NCI-H2196 treated with DMSO at 0.1 percent for 48 hours (cell line): ENCODE data around the gene ESRRG.

ENCODE experiments used
- DNase-seq: peaks from one replicate; lab custom pipeline; 2025; ENCODE audit not compliant: unreplicated experiment; lab: John Stamatoyannopoulos, UW

ESRRG gene

DNA sequence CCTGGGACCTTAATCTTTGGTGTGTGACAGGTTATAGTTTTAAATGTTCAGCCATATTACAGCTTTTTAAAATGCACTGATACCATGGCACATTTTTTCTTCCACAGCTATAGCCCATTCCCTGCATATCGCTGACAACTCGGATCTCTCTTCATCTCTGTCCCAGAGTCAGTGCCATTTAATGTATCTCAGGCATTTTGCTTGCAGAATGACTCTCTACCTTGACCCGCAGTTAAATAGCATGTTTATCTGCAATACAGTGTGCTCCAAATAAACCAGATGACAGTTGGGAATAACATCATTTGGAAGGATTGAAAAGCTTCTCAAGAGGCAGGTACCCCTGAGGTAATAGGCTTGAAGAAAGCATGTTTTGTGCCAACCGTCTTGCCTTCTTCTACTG is 200.2 kb downstream of the ESRRG start:
- DNase-seq: no peak

DNA sequence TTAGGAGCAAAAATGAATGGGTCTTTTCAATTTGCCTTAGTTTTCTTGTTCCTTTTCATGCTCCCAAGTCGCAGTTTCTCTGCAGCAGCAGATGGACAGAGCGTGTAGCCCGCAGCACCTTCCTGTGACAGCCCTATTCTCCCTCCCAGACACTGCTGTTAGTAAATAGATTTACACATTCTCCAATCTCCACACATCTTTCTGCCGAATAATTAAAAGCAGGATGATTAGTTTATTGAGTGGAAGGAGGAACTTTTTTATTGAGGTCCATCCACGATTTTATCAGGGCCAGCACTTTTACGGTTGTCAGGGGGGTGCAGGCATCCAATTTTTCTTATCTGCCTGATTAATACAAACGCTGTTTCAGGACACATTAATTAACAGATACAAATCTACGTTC is 201.8 kb downstream of the ESRRG start:
- DNase-seq: no peak

DNA sequence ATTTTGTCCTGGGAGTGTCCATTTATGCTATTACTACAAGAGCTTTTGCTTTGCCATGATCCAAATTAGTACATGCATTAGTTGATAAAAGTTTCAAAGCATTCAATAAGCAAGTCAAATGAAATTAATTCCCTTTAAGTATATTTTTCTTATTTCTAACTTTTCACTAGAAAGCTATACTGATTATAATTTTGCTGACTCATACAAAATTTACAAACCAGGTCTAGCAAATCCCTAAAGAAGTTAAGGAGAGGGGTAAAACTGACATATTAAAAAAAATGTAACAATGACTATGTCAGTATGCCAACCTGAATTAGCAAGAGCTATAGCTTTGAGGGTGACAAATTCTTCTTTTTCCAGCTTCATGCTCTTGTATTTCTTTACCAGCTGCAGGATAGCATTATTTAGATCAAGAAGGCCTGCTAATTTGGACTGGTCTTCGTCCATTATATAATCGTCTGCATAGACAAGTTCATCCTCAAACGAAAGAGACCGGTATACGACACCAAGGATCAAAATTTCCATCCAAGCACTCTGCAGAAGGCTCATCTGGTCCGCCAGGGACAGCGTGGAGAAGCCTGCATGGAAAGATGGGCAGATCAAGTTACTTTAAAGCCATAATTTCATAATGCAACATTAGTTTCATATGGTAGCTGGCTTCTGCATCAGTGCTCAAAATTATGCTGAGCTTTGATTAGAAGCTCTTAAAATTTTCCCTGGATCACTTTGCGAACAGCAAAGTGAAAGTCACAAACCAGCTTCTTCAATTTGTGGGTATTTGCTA is 204.2 kb downstream of the ESRRG start:
- no peak for DNase-seq

DNA sequence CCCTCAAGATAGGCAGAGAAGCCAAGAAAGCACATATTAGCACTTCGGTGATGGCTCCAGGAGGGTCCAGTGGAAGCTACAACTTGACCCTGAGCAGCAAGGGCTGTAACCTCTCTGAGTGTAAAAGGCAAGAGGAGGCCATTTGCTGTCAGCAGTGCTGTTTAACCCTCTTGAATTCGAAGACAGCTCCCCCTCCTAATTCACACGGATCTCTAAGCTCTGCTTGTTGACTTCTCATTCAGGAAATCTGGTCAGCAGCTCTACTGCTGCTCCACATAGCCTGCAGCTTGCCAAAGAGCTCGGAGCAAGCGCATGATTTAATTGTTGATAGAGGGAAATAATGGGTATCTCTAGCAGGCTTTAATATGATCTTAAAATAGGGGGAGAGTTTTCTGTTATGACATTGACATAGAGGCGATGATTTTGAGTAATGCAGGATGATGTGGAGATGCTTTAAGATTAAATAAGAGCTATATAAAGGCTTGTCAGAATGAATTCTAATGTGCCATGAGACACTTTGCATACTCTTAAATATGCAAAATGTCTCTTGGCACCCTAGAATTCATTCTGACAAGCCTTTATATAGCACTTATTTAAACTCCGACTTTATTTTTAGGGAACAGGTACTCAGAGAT is 220.6 kb downstream of the ESRRG start:
- no peak for DNase-seq

DNA sequence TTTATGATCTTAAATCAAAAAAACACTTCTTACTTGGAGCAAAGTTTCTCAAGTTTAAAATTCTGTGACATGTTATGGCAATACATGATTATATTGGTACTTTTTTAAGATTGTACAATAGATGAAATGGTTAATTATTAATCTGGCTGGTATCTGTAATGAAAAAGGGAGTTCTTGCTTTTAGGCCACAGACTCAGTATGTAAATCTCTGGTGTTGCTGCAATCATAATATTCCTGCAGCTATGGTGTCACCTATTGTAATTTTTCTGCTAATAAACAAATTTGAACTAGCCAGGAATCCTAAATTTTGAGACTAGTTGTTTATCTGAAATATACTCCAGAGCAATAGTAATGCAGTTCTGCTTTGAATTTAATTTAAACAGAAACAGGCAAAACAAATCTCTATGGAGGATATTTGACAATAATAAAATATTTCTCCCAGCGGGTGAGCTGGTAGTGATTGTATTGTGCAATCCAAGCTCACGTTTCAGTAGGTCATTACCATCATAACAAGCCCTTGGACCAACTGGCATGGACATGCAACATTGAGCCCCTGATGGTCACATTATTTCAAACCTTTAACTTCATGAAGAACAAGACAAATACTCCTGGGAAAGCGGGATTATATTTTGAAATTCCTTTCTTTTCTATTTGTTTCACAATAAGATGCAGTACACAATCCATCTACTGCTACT is 222.8 kb downstream of the ESRRG start:
- no peak for DNase-seq

DNA sequence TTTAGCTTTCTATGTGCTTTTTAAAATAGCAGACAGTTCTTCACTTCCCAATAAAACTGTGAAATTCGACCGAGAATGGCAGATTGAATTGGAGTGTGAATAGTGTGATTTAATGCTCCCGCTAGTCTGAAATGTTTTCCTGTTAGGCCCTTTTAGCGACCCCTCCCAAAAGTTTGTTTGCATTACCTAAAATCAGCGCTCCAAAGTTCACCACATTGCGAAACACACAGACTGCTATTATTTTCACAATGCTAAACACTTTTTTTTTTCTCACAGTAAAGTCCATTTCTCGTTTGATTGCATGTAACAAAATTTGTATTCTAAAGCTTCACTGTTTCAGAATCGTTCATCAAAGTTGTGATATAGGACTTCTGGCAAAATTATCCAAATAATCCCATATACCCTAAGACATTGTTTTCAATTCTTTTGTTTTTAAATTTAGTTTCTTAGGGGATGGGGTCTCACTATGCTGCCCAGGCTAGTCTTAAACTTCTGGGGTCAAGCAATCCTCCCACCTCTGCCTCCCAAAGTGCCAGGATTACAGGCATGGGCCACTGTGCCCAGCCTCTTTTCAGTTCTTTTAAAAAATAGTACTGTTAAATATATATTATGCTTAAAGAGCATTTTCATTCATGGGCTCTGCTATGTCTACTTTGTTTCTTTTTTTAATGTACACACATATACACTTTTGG is 223.5 kb downstream of the ESRRG start:
- DNase-seq: no peak

DNA sequence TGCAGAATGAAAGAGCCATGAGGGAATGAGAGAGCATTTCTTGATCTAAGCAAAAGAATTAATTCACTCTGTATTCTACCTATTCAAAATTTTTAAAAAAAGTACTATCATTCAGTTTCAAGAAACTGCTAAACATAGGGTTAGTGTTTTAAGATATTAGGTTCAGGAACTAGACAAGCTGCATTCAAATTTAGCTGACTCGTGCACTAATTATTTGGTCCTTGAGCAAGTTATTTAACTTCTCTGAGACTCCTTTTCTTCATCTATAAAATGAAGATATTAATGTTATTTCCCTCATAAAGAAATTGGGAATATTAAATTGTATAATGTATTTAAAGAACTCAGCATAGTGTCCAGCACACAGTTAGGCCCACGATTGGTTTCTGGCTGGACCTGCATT is 225.0 kb downstream of the ESRRG start:
- no peak for DNase-seq

DNA sequence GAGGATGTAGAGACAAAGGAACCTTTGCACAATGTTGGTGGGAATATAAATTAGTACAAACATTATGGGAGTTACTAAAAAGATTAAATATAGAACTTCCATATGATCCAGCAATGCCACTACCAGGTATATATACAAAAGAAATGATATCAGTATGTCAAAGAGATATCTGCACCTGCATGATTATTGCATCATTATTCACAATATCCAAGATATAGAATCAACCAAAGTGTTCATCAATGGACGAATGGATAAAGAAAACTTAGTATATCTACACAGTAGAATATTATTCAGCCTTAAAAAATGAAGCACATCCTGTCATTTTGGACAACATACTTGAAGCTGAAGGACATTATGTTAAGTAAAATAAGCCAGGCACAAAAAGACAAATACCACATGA is 238.2 kb downstream of the ESRRG start:
- DNase-seq: no peak

DNA sequence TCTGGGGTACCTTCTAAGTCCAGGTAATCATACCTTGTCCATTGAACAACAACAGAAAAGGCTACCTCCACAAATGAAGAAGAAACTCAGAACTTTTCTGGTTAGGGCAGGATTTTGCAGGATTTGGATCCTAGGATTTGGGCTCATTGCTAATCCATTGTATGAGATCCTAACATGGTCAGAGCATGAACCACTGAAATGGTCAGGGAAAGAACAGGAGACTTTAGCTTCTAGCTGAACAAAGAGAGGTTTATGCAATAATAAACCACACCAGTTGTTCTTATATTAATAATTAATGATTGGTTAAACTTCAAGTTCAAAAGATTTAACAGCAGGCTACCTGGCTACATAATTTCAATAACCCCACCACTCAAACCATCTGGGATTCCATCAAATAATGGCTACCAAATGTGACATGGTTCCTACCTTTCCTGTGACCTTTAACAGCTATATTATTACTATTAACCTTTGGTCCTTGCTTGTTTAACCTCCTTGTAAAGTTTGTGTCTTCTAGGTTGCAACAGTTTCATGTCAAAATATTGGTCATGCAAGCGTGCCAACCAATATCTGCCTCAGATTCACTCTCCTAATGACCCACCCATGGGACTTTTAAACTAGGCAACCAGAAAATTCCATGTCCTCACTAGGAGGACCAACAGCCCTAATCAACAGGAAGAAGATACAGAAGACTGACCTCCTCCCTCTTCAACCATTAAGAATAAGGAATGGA is 239.4 kb downstream of the ESRRG start:
- no peak for DNase-seq

DNA sequence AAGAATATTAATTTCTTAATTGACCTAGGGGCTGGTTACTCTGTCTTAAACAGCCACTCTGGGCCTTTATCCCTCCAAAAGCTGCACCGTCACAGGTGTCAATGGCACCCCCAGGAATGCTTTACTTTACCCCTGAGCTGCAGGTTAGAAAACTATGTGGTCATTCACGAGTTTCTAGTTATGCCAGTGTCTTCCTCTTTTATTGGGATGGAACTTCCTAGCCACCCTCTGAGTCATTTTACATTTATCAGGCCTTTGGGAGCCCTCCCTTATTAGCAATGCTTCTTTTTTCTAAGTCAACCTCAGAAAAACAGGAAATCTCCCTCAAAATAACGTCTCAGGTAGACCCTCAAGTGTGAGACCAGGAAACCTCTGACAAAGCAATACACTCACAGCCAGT is 240.6 kb downstream of the ESRRG start:
- DNase-seq: no peak

DNA sequence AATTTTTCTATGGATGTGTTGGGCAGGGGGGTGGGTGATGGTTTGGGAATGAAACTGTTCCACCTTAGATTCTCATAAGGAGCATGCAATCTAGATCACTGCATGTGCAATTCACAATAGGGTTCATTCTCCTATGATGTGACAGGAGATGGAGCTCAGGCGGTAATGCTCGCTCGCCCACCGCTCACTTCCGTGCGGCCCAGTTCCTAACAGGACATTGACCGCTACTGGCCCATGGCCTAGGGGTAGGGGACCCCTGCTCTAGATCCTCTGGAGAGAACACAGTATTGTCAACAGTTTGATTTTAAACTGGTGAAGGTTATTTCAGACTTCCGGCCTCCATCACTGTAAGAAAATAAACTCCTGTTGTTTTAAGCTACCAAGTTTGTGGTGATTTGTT is 245.0 kb downstream of the ESRRG start:
- DNase-seq: no peak

DNA sequence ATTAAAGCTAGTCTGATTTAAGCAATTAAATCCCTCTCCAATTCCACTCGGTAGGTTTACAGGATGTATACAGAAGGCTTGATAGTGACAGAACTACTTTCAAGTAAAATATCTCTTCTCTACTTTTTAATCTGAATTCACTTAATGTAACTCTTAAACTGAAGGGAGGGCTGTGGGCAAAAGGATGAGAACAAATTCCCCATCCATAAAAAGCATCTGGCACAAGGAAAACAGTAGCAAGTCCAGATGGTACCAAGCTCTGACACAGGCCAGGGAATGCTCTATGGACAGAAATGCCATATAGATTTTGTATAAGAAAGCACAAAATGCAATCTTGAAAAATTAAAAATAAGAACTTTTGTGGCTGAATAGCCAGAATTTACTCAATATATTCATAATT is 246.9 kb downstream of the ESRRG start:
- DNase-seq: no peak

DNA sequence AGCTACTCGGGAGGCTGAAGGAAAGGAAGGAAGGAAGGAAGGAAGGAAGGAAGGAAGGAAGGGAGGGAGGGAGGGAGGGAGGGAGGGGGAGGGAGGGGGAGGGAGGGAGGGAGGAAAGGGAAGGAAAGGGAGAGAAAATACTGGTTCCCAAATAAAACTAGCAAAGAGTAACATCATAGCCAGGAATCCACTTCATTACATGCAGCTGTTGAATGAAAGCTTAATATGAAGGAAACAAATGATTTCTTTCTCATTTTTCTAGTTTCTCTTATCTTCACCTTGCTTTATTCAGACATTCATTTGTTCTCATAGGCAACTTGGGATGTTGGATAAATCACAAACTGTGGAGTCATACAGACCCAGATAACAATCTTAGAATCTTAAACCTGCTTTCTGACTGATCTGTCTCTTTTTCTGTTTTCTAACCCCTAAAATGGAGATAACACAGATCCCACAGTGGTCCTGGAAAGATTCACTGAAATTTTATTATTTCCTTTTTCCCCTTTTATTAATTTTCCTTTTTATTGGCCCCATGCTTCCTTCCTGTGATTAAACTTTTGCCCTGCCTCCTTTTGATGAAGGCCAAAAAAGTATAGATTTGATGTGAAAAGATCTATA is 247.5 kb downstream of the ESRRG start:
- DNase-seq: no peak

DNA sequence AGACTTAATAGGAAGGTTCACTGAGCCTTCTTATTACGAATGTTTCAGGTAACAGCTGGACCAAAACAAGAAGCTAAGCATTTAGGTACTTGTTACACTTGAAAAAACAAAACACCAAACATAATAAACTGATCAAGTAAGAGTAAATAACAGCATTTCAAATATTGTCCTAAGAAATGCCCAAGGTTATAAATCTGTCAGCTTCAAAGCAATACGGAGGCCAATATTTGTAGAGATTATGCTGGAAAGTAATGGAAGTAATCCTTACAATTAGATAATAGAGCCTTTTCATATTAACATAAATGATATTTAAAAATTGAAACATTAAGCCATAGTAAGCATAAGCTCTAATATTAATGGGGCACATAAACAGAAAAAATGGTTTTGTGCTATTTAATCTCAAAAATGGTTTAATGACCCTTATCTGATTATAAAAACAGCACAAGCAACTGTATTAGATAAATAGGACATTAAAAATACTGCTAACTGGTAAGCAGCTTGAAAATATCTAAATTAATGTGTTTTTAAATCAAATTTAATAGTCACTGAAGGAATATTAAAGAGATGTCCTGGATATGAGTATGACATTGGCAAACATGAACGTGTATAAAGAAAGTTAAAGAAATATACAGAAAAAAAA is 256.9 kb downstream of the ESRRG start:
- DNase-seq: no peak

DNA sequence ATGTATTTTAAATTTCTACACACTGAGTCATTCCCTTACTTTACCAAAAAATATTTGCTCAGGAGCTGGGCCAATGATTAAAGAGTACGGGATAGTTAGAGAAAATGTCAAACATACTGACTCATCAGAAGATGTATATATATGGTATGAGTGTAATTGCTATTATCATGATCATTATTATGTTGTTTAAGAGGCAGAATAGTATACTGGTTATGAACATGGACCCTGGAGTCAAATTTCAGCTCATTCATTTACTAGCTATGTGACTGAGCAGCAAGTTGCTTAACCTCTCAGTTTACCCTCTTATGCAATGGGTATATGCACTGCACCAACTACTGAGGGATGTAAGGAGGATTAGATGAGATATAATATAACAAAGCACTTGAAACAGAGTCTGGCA is 258.7 kb downstream of the ESRRG start:
- no peak for DNase-seq

DNA sequence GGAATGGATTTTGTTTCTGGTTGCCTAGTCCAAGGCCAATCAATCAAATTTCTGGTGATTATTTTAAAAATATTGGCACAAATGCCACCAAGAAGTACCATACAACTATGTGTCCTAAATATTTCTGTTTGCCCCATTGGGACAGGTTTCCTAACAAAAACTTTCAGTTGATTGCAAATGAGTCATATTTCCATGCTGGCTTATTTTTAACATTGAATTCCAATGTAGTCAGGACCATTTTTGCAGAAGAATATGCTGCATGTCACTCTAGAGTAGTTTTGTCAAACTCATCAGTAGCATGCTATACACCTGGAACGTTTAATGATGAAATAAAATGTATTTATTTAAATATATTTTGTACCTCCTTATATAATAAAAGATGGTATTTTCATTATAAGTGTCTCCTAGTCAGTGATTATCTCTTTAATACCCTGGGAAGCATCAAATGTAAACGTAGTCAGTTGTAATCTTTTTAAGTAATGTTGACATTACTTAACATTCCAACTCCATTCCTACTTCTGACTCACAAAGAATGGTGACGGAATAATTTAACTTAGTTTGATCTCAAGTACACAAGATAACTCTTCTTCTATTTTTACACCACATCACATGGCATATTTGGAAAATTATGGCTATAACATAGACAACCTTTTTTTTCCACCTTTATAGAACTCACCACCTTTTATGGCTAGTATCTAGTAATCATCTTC is 261.0 kb downstream of the ESRRG start:
- no peak for DNase-seq

DNA sequence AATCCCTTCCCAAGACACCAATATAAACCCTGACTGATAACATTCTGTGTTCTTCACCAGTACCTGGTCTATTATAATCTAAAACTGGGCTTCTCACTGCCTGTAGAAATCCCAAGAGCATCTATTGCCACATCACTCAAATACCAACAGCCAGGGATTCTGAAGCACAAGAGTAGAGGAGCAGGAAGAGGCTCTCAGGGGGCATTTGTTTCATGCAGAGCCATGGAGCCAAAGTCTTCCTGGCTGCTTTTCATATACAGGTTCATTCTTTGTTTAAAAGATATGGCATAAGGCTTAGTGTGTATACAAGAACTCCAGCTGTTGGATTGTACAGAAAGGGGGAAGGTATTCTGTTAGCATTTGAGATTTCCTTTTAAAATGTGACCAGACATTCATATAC is 261.8 kb downstream of the ESRRG start:
- no peak for DNase-seq

DNA sequence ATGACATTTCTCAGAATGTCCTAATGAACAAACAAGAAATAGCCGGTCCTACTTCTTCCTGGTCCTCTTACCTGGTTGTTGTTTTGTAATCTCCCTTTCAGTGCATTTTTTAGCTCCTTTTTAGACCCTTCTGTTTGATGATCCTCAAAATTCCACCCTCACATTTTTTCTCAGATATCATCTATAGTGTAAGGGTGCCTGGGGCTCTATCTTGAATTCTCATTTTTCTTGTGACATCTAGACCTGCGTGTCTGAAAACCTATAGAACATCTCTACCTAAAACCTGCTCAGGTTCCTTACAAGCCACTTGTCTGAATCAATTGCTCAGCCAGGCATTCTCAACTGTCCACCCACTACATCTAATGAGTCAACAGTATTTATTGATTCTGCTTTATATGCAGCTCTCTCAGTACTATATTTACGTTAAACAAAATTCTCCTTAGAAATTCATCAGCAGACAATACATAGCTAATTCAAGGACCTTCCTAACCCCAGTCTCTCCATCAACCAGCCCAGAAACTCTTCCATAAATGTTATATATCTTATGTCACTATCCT is 263.5 kb downstream of the ESRRG start:
- no peak for DNase-seq

DNA sequence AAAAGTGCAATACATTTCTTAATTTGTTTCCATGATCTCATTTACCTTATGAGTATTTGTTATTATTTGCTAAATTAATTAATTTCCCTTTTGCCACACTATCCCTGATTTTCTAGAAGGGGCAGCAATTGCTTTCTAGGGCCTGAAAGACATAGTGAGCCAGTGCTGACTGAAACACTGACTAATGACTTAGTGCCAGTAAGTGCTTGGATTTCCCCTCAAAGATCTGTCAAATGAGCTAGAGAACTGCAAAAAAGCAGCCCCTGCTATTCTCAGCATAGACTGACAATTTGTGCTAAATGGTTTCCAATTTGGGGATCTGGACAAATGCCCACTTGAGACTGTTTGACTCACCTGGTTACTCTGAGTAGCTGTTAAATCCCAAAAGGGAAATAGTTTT is 264.4 kb downstream of the ESRRG start:
- DNase-seq: no peak
